ENCODE data around the gene THAP7. TPM values are rescaled to one million over a fixed set of nuclear protein-coding genes. Genes with fewer than 3 reads are reported as not detected.
"Not testable (repeated sequence)": the region's sequence is repeated elsewhere in the genome, so short reads cannot be mapped to it uniquely, and the experiment has no call there.

THAP7 gene
- total RNA-seq, 1 experiment from 2014 or later: 38.5 TPM

DNA sequence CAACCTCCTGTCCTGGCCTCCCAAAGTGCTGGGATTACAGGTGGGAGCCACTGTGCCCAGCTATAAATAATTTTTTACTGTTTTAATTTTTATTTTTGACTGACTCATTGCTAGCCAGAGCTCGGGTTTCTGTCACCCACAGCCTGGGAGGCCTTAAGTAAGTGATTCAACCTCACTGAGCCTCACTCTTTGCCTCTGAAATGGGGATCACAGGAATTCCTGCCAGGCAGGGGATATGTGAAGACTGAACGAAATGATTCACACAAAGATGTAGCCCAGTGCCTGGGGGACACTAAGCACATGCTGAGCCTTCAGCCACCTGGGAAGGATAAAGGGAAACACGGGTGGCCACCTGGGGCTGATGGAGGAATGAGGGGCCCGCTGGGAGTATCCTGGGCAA lies 40.0 kb upstream of the THAP7 start:
- no peak for DNase-seq (ENCODE audit: low spot score)
- CTCF ChIA-PET: no interaction called here
- Histone ChIP-seq H3K27ac (ENCODE audit: low read depth, low read length, poor library complexity, severe bottlenecking) (no peak overlapping the region), H3K4me3 (ENCODE audit: low read depth, low read length, poor library complexity, severe bottlenecking) (no peak overlapping the region), H3K4me1 (ENCODE audit: insufficient read depth, low read length, poor library complexity, severe bottlenecking) (peaks cover 10% of the 10 kb centered on the region), H3K36me3 (ENCODE audit: insufficient read depth, low read length, poor library complexity, severe bottlenecking) (no peaks in the 10 kb centered on the region), H3K27me3 (replicated peaks; ENCODE audit: insufficient read depth, low read depth, low read length, poor library complexity) (no peaks in the 10 kb centered on the region), H3K9me3 (ENCODE audit: low read depth, low read length, poor library complexity, severe bottlenecking) (no peaks in the 10 kb centered on the region)
- BruUV-seq (replicated peaks): no TSS peak
- POLR2A ChIA-PET (ENCODE audit: low non-redundant PET): no interaction called here
- TF ChIP-seq EZH2 (IDR thresholded peaks at IDR 0.05; ENCODE audit: borderline replicate concordance, low read depth, low read length, poor library complexity, severe bottlenecking): no peak
- TF ChIP-seq, protein P1, sequence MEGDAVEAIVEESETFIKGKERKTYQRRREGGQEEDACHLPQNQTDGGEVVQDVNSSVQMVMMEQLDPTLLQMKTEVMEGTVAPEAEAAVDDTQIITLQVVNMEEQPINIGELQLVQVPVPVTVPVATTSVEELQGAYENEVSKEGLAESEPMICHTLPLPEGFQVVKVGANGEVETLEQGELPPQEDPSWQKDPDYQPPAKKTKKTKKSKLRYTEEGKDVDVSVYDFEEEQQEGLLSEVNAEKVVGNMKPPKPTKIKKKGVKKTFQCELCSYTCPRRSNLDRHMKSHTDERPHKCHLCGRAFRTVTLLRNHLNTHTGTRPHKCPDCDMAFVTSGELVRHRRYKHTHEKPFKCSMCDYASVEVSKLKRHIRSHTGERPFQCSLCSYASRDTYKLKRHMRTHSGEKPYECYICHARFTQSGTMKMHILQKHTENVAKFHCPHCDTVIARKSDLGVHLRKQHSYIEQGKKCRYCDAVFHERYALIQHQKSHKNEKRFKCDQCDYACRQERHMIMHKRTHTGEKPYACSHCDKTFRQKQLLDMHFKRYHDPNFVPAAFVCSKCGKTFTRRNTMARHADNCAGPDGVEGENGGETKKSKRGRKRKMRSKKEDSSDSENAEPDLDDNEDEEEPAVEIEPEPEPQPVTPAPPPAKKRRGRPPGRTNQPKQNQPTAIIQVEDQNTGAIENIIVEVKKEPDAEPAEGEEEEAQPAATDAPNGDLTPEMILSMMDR (conservative IDR thresholded peaks at IDR 0.05; ENCODE audit: low read depth, low read length): no peak
- intact Hi-C loops (cut with micrococcal nuclease; ENCODE audit: unreplicated experiment): no loop called here

GRCh38 chr22:21039158-21039557 lies 37.2 kb upstream of the THAP7 start:
- H3K4me1 ChIP-seq (ENCODE audit: insufficient read depth, low read length, poor library complexity, severe bottlenecking); H3K27ac ChIP-seq (ENCODE audit: low read depth, low read length, poor library complexity, severe bottlenecking); CTCF ChIA-PET; H3K36me3 ChIP-seq (ENCODE audit: insufficient read depth, low read length, poor library complexity, severe bottlenecking); BruUV-seq (replicated peaks); POLR2A ChIA-PET (ENCODE audit: low non-redundant PET); H3K4me3 ChIP-seq (ENCODE audit: low read depth, low read length, poor library complexity, severe bottlenecking); H3K27me3 ChIP-seq (replicated peaks; ENCODE audit: insufficient read depth, low read depth, low read length, poor library complexity); H3K9me3 ChIP-seq (ENCODE audit: low read depth, low read length, poor library complexity, severe bottlenecking); DNase-seq (ENCODE audit: low spot score); intact Hi-C loops (cut with micrococcal nuclease; ENCODE audit: unreplicated experiment): not testable (repeated sequence)

DNA sequence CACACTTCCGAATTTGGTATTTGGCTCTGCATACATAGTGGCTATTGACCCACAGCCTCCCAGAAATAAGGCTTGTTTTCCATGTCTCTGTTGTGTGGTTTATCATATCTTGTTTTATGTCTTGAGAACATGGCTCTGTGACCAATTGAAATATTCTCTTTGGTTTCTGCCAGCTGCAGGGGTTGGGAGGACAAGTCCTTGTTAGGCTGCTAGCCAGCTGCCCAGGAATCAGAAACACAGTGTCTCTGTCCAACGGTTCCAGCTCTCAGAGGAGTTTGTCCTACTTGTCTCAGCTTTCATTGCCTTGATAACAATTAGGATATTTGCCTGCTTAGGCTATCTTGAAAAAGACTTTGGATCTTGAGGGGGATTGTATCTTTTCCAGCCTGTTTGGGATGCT lies 36.5 kb upstream of the THAP7 start:
- ChIA-PET POLR2A (ENCODE audit: low non-redundant PET) (no interaction called here), CTCF (interaction anchor here (0.6 to 0.7 kb wide), 2 partner anchors 238 to 553 kb away, joined by 4 to 5 read pairs; no protein-coding TSS in a partner anchor)
- intact Hi-C loops (cut with micrococcal nuclease; ENCODE audit: unreplicated experiment): no loop called here
- Histone ChIP-seq H3K4me1 (ENCODE audit: insufficient read depth, low read length, poor library complexity, severe bottlenecking) (no peaks in the 10 kb centered on the region), H3K9me3 (ENCODE audit: low read depth, low read length, poor library complexity, severe bottlenecking) (no peaks in the 10 kb centered on the region), H3K27me3 (replicated peaks; ENCODE audit: insufficient read depth, low read depth, low read length, poor library complexity) (no peaks in the 10 kb centered on the region), H3K4me3 (ENCODE audit: low read depth, low read length, poor library complexity, severe bottlenecking) (no peak overlapping the region), H3K36me3 (ENCODE audit: insufficient read depth, low read length, poor library complexity, severe bottlenecking) (no peaks in the 10 kb centered on the region), H3K27ac (ENCODE audit: low read depth, low read length, poor library complexity, severe bottlenecking) (no peak overlapping the region)
- DNase-seq (ENCODE audit: low spot score): no peak
- TF ChIP-seq, protein P1 (conservative IDR thresholded peaks at IDR 0.05; ENCODE audit: low read depth, low read length): no peak
- TF ChIP-seq EZH2 (IDR thresholded peaks at IDR 0.05; ENCODE audit: borderline replicate concordance, low read depth, low read length, poor library complexity, severe bottlenecking): no peak
- no TSS peak for BruUV-seq (replicated peaks)

- CTCF ChIA-PET: no interaction called here
- Histone ChIP-seq H3K9me3 (ENCODE audit: low read depth, low read length, poor library complexity, severe bottlenecking) (no peaks in the 10 kb centered on the region), H3K4me1 (ENCODE audit: insufficient read depth, low read length, poor library complexity, severe bottlenecking) (no peaks in the 10 kb centered on the region), H3K27ac (ENCODE audit: low read depth, low read length, poor library complexity, severe bottlenecking) (no peak overlapping the region), H3K4me3 (ENCODE audit: low read depth, low read length, poor library complexity, severe bottlenecking) (no peak overlapping the region), H3K36me3 (ENCODE audit: insufficient read depth, low read length, poor library complexity, severe bottlenecking) (no peaks in the 10 kb centered on the region), H3K27me3 (replicated peaks; ENCODE audit: insufficient read depth, low read depth, low read length, poor library complexity) (peaks cover 18% of the 10 kb centered on the region)
- no TSS peak for BruUV-seq (replicated peaks)
- TF ChIP-seq, protein P1 (conservative IDR thresholded peaks at IDR 0.05; ENCODE audit: low read depth, low read length): no peak
- no peak for TF ChIP-seq EZH2 (IDR thresholded peaks at IDR 0.05; ENCODE audit: borderline replicate concordance, low read depth, low read length, poor library complexity, severe bottlenecking)
- intact Hi-C loops (cut with micrococcal nuclease; ENCODE audit: unreplicated experiment): loop anchor here (5.0 kb wide), 1 partner anchor 37 kb away; no protein-coding TSS in a partner anchor
- POLR2A ChIA-PET (ENCODE audit: low non-redundant PET): no interaction called here
- DNase-seq (ENCODE audit: low spot score): no peak
Measured at GRCh38 chr22:21034989-21035388, 33.1 kb upstream of the THAP7 start.

Measured in A673 (cell line).